NCI-H748 treated with DMSO at 0.1 percent for 48 hours (cell line): ENCODE measurements around the gene ADIRF.
"Not testable (repeated sequence)": the region's sequence is repeated elsewhere in the genome, so short reads cannot be mapped to it uniquely, and the experiment has no call there.

Experiments
- DNase-seq: peaks from one replicate; lab custom pipeline; 2025; lab: John Stamatoyannopoulos, UW

The ADIRF gene

GRCh38 chr10:86960863-86961434 is 7.3 kb upstream of the ADIRF start:
- no peak for DNase-seq

GRCh38 chr10:86961481-86962091 is 6.7 kb upstream of the ADIRF start:
- no peak for DNase-seq

- DNase-seq, result no peak
Measured at GRCh38 chr10:86962136-86962980, 5.9 kb upstream of the ADIRF start.

- DNase-seq, result no peak
Measured at GRCh38 chr10:86962981-86963310, 5.3 kb upstream of the ADIRF start.

GRCh38 chr10:86963341-86963919 is 4.9 kb upstream of the ADIRF start:
- DNase-seq, result no peak

GRCh38 chr10:86964061-86964846 is 4.0 kb upstream of the ADIRF start:
- no peak for DNase-seq

- no peak for DNase-seq
Measured at GRCh38 chr10:86964847-86965190, 3.5 kb upstream of the ADIRF start.

GRCh38 chr10:86965986-86966654 is 2.2 kb upstream of the ADIRF start:
- no peak for DNase-seq

- DNase-seq, result no peak
Measured at GRCh38 chr10:86967481-86967941, 771 bp upstream of the ADIRF start.

GRCh38 chr10:86968994-86969355 is 693 bp downstream of the ADIRF start:
- DNase-seq, result no peak

GRCh38 chr10:86969421-86970041 is 1.2 kb downstream of the ADIRF start:
- DNase-seq, result no peak

- no peak for DNase-seq
Measured at GRCh38 chr10:86970162-86970981, 2.1 kb downstream of the ADIRF start.

- DNase-seq, result no peak
Measured at GRCh38 chr10:86970982-86971231, 2.6 kb downstream of the ADIRF start.

GRCh38 chr10:86971232-86971991 is 3.1 kb downstream of the ADIRF start:
- no peak for DNase-seq

GRCh38 chr10:86972613-86973380 is 4.5 kb downstream of the ADIRF start:
- no peak for DNase-seq

GRCh38 chr10:86974484-86974883 is 6.2 kb downstream of the ADIRF start:
- DNase-seq, result no peak

- no peak for DNase-seq
Measured at GRCh38 chr10:86976362-86977056, 8.2 kb downstream of the ADIRF start.

- not testable (repeated sequence) for DNase-seq
Measured at GRCh38 chr10:86978457-86978856, 10.2 kb downstream of the ADIRF start.
